ENCODE results near the gene DHH. TPM values are rescaled to one million over a fixed set of nuclear protein-coding genes. Genes with fewer than 3 reads are reported as not detected.
A peak's percentile ranks its signal among the peaks of the same experiment; 100 is the strongest.

The DHH gene
- total and polyA plus RNA-seq, 2 experiments from 2014 or later = not detected

DNA sequence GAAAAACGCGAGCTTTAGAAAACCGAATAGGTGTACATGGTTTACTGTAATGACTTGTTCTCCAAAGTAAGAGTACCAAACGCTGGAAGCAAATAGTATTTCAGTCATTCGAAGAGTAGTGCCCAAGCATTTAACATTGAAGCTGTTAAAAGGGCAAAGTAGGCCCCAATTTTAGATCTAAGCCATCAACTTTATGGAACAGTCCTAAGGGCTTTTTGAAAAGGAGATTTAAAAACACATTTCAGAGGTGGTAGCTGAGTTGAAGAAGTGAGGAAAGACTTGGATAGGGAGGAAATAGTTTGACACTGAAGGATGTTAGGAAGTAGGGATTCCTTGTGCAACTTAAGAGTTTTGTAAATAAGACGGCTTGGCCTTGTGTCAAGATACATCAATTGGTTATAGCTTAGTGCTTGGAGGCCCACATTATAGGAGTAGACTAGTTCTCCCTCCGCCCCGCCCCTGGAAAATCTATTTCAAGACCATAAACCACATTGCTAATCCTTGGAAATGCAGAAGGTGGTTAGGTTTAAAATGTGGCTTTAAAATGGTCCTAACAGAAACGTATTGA is 37.4 kb upstream of the DHH start:
- no peak overlapping the region for H3K27ac ChIP-seq (ENCODE audit: low read depth)
- H2AFZ ChIP-seq = peak overlapping the region; percentile 68; the same call in 1 of the 2 replicates
- ATAC-seq = no peak
- no peak for DNase-seq (ENCODE audit: low spot score)
- Mint-ChIP-seq H3K4me1 (peaks cover 28% of the 10 kb centered on the region), H3K9me3 (peaks cover 4% of the 10 kb centered on the region; the same call in 1 of the 3 replicates), H3K27ac (no peak overlapping the region), H3K36me3 (ENCODE audit: low read depth) (peaks cover 42% of the 10 kb centered on the region), H3K27me3 (ENCODE audit: insufficient read depth, low read depth, poor library complexity) (peaks cover 27% of the 10 kb centered on the region), H3K4me3 (peak overlapping the region; percentile 66)
- H3F3A ChIP-seq (replicated peaks; ENCODE audit: low read depth) = peaks cover 31% of the 10 kb centered on the region
- no peaks in the 10 kb centered on the region for H3K27me3 ChIP-seq (ENCODE audit: insufficient read depth)
- H3K9me2 ChIP-seq (ENCODE audit: insufficient read depth) = no peaks in the 10 kb centered on the region; the same call in 1 of the 2 replicates
- peaks cover 9% of the 10 kb centered on the region for H3K4me1 ChIP-seq (ENCODE audit: insufficient read depth)
- H3K36me3 ChIP-seq (ENCODE audit: insufficient read depth) = peaks cover 27% of the 10 kb centered on the region
- H4K20me1 ChIP-seq (replicated peaks; ENCODE audit: insufficient read depth) = peaks cover 17% of the 10 kb centered on the region
- H3K4me3 ChIP-seq = peak overlapping the region; percentile 100
- peaks cover 28% of the 10 kb centered on the region for H3K79me2 ChIP-seq (replicated peaks; ENCODE audit: insufficient read depth)
- H3K4me2 ChIP-seq = peak overlapping the region; percentile 84
- TF ChIP-seq POLR2AphosphoS5 (IDR thresholded peaks at IDR 0.05; ENCODE audit: low read depth) (no peak), STAT1 (IDR thresholded peaks at IDR 0.05; ENCODE audit: unreplicated experiment) (no peak), EZH2phosphoT487 (IDR thresholded peaks at IDR 0.05; ENCODE audit: unreplicated experiment) (no peak), NANOG (IDR thresholded peaks at IDR 0.05; ENCODE audit: borderline replicate concordance) (no peak), ZNF331 (CRISPR knock-in tag; IDR thresholded peaks at IDR 0.05; ENCODE audit: low read depth) (no peak)
- TF ChIP-seq, protein P1, sequence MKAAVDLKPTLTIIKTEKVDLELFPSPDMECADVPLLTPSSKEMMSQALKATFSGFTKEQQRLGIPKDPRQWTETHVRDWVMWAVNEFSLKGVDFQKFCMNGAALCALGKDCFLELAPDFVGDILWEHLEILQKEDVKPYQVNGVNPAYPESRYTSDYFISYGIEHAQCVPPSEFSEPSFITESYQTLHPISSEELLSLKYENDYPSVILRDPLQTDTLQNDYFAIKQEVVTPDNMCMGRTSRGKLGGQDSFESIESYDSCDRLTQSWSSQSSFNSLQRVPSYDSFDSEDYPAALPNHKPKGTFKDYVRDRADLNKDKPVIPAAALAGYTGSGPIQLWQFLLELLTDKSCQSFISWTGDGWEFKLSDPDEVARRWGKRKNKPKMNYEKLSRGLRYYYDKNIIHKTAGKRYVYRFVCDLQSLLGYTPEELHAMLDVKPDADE (IDR thresholded peaks at IDR 0.05) = no peak

DNA sequence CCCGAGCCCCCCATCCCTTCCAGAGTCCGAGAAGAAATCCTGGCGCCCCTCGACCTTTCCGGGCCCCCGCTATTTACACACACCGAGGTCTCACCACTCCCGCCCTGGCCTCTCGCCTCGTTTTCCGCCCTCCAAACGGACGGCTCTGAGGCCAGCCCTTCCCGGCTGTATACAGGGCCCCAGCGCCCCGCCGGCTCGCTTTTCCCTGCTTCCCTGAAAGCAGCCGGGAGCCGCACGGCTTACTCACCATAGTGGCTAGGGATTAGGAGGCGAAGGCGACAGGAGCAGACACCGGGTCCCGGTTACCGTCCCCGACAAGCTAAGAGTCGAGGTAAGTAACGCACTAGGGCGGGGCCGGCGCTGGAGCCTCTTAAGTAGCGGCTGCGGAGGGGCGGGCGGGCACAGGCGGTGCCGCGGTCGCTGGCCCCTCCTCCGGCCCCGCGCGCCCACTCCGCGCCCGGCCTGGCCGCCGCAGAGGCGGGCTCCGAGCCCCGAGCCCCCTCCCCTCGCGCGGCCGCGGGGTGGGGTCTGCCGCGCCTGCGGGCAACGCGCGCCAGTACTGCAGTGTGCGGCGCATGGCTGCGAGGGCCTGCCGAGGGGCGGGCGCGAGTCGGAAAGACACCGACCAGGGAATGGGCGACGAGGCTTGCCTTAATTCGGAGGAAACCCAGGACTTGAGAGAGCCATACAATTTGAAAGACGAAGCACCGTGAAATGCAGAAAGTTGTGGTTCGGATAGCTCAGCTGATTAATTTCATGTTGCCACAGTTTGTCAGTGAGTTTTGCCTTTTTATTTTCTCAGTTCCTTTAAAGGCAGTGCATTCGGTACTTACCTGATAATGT is 36.7 kb upstream of the DHH start, which contains the start of gene TUBA1B:
TSS of gene TUBA1B (minus strand) at position 345 of the 843 bp plus-strand sequence. CDS start at position 250, 95 bp downstream.
- Mint-ChIP-seq H3K27me3 (ENCODE audit: insufficient read depth, low read depth, poor library complexity) (peaks cover 27% of the 10 kb centered on the region), H3K4me1 (peaks cover 28% of the 10 kb centered on the region)

More for the DNA sequence above, 36.7 kb upstream of the DHH start, which contains the start of gene TUBA1B:
- Histone ChIP-seq H3K27ac (ENCODE audit: low read depth) (peak within 1 kb of the TSS; percentile 99), H2AFZ (peak within 1 kb of the TSS; percentile 68; the same call in 1 of the 2 replicates), H3K79me2 (replicated peaks; ENCODE audit: insufficient read depth) (peaks cover 28% of the 10 kb centered on the region), H3K4me1 (ENCODE audit: insufficient read depth) (peaks cover 9% of the 10 kb centered on the region), H3K27me3 (ENCODE audit: insufficient read depth) (no peaks in the 10 kb centered on the region), H3K9me2 (ENCODE audit: insufficient read depth) (no peaks in the 10 kb centered on the region; the same call in 1 of the 2 replicates), H3K36me3 (ENCODE audit: insufficient read depth) (peaks cover 27% of the 10 kb centered on the region), H3K4me3 (peak within 1 kb of the TSS; percentile 100), H3F3A (replicated peaks; ENCODE audit: low read depth) (peaks cover 36% of the 10 kb centered on the region), H3K4me2 (peak within 1 kb of the TSS; percentile 99), H4K20me1 (replicated peaks; ENCODE audit: insufficient read depth) (peaks cover 17% of the 10 kb centered on the region)
- Mint-ChIP-seq H3K9me3 (peaks cover 4% of the 10 kb centered on the region; the same call in 1 of the 3 replicates), H3K36me3 (ENCODE audit: low read depth) (peaks cover 47% of the 10 kb centered on the region), H3K4me3 (peak within 1 kb of the TSS; percentile 95), H3K27ac (peak within 1 kb of the TSS; percentile 98)
- ATAC-seq (peak; percentile 85), DNase-seq (ENCODE audit: low spot score) (peak; percentile 94)
- TF ChIP-seq, protein P1 (IDR thresholded peaks at IDR 0.05) = peak; percentile 73
- no peak for TF ChIP-seq JUNB (IDR thresholded peaks at IDR 0.05; ENCODE audit: unreplicated experiment)
- peak; percentile 99 for TF ChIP-seq POLR2AphosphoS5 (IDR thresholded peaks at IDR 0.05; ENCODE audit: low read depth)
